ENCODE measurements around the gene UNC79.

The UNC79 gene

GRCh38 chr14:93705513-93706156 is 274.9 kb downstream of the UNC79 start:
- DNase-seq (ENCODE audit: low read depth in 2 of 2, low spot score in 1 of 2): no peak

- DNase-seq (ENCODE audit: low read depth in 2 of 2, low spot score in 1 of 2): no peak
These were observed 275.7 kb downstream of the UNC79 start for GRCh38 chr14:93706360-93706955.

GRCh38 chr14:93707475-93707874 is 276.7 kb downstream of the UNC79 start:
- DNase-seq (ENCODE audit: low read depth in 2 of 2, low spot score in 1 of 2): no peak

GRCh38 chr14:93708311-93708734 is 277.6 kb downstream of the UNC79 start:
- DNase-seq (ENCODE audit: low read depth in 2 of 2, low spot score in 1 of 2): no peak

GRCh38 chr14:93708800-93709199 is 278.1 kb downstream of the UNC79 start:
- no peak for DNase-seq (ENCODE audit: low read depth in 2 of 2, low spot score in 1 of 2)

- DNase-seq (ENCODE audit: low read depth in 2 of 2, low spot score in 1 of 2): no peak
These were observed 278.5 kb downstream of the UNC79 start for GRCh38 chr14:93709249-93709648.

- no peak for DNase-seq (ENCODE audit: low read depth in 2 of 2, low spot score in 1 of 2)
These were observed 281.5 kb downstream of the UNC79 start for GRCh38 chr14:93712079-93712837.

GRCh38 chr14:93712838-93713724 is 282.3 kb downstream of the UNC79 start:
- DNase-seq (ENCODE audit: low read depth in 2 of 2, low spot score in 1 of 2): no peak

- no peak for DNase-seq (ENCODE audit: low read depth in 2 of 2, low spot score in 1 of 2)
These were observed 283.1 kb downstream of the UNC79 start for GRCh38 chr14:93713726-93714405.

- no peak for DNase-seq (ENCODE audit: low read depth in 2 of 2, low spot score in 1 of 2)
These were observed 283.9 kb downstream of the UNC79 start for GRCh38 chr14:93714605-93715004.

GRCh38 chr14:93715279-93715927 is 284.7 kb downstream of the UNC79 start:
- no peak for DNase-seq (ENCODE audit: low read depth in 2 of 2, low spot score in 1 of 2)

- DNase-seq (ENCODE audit: low read depth in 2 of 2, low spot score in 1 of 2): no peak
These were observed 285.4 kb downstream of the UNC79 start for GRCh38 chr14:93716002-93716745.

GRCh38 chr14:93716746-93717667 is 286.3 kb downstream of the UNC79 start:
- DNase-seq (ENCODE audit: low read depth in 2 of 2, low spot score in 1 of 2): no peak

- no peak for DNase-seq (ENCODE audit: low read depth in 2 of 2, low spot score in 1 of 2)
These were observed 287.1 kb downstream of the UNC79 start for GRCh38 chr14:93717668-93718320.

GRCh38 chr14:93719256-93719655 is 288.5 kb downstream of the UNC79 start:
- no peak for DNase-seq (ENCODE audit: low read depth in 2 of 2, low spot score in 1 of 2)

GRCh38 chr14:93720076-93720815 is 289.5 kb downstream of the UNC79 start:
- DNase-seq (ENCODE audit: low read depth in 2 of 2, low spot score in 1 of 2): no peak

GRCh38 chr14:93720981-93721483 is 290.3 kb downstream of the UNC79 start:
- no peak for DNase-seq (ENCODE audit: low read depth in 2 of 2, low spot score in 1 of 2)
